DMS153 (cell line): ENCODE data around the gene KLRD1.
A peak's percentile ranks its signal among the peaks of the same experiment; 100 is the strongest.
"Not testable (repeated sequence)": the region's sequence is repeated elsewhere in the genome, so short reads cannot be mapped to it uniquely, and the experiment has no call there.

ENCODE experiments used
- DNase-seq: peaks from one replicate; lab custom pipeline; 2025; lab: John Stamatoyannopoulos, UW

Gene KLRD1

DNA sequence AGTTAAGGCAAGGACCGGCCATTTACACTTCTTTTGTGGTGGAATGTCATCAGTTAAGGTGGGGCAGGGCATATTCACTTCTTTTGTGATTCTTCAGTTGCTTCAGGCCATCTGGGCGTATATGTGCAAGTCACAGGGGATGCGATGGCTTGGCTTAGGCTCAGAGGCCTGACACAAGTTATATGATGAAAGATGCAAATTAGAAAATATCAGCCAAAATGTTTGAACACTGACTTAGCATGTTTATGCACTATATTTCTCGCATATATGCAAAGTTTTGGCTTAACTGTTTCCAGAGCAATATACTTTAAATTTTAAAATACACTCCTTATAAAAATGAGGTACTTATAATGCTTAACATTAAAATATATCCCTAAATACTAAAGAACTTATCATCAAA lies 30.8 kb downstream of the KLRD1 start:
- not testable (repeated sequence) for DNase-seq

DNA sequence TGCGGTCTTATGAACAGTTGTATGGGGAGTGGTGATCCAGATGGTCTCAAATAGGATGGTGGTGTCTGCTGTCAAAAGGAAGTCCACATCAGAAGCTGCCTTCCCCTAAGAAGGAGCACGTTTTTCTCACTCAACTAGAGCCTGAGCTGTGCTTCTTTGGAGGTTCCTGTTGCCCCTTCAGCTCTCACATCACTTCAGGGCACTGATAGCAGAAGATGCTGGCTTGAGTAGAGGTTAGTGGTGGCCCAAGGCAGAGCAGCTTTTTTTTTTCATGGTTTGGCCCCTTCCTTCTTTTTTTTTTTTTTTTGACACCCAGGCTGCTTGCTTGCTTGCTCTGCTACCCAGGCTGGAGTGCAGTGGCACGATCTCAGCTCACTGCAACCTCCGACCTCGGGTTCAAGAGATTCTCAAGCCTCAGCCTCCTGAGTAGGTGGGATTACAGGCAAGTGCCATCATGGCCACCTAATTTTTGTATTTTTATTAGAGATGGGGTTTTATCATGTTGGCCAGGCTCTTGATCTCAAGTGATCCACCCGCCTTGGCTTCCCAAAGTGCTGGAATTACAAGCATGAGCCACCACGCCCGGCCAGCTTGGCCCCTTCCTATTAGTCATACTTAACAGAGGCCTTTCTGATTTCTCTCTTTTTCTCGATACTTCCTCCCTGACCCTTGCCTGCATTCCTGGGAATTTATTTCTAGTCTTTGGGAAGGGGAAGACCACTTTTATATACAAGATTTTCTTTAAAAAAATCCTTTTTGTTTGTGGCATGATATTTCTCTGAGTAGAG lies 31.6 kb downstream of the KLRD1 start:
- DNase-seq: no peak

- not testable (repeated sequence) for DNase-seq
Observed at GRCh38 chr12:10340946-10341345, 33.3 kb downstream of the KLRD1 start.

DNA sequence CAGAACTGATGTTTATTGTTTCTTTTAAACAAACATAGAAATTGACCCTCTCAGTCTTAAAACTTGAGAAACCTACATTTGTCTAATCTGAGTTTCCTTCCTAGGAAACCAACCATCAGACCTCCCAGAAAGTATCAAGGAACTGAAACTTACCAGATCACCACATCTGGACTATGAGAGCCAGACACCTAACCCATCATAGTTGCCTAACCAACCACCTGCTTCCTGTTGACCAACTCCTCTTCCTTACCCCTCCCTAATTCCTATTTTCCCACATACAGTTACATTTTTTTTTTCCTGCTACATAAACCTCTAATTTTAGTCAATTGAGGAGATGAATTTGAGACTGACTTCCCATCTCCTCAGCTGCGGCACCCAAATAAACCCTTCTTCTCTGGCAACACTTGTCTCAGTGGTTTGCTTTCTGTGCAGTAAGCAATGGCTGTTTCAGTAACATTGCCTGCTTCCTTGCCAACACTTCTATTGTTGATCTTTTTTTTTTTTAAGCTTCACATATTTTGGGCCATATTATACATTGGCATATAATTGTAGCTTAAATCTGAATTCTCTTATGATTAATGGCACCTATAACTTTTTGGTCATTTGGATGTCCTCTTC lies 34.3 kb downstream of the KLRD1 start:
- DNase-seq: no peak

- DNase-seq: not testable (repeated sequence)
Observed at GRCh38 chr12:10351457-10351856, 43.8 kb downstream of the KLRD1 start.

- DNase-seq: peak; percentile 42
Observed at GRCh38 chr12:10354071-10354470, 46.4 kb downstream of the KLRD1 start.

- no peak for DNase-seq
Observed at GRCh38 chr12:10354502-10354901, 46.8 kb downstream of the KLRD1 start.

- DNase-seq: no peak
Observed at GRCh38 chr12:10358131-10358530, 50.5 kb downstream of the KLRD1 start.

DNA sequence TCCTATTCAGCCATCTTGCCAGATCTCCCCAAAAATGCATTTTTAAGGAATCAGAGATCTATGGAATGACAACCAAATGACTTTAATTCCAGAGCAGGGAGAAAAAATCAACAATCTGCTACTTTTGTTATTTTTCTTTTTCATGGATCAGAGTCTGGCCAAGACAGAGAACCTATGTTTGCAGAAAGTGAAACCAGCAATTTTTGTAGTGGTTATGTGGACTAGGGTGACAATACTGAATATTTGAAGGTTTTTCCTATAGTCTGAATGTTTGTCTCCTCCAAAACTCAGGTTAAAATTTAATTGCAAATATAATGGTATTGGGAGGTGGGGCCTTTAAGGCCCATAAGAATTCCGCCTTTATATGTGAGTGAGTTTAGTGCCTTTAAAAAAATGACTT lies 51.3 kb downstream of the KLRD1 start:
- DNase-seq: no peak

DNA sequence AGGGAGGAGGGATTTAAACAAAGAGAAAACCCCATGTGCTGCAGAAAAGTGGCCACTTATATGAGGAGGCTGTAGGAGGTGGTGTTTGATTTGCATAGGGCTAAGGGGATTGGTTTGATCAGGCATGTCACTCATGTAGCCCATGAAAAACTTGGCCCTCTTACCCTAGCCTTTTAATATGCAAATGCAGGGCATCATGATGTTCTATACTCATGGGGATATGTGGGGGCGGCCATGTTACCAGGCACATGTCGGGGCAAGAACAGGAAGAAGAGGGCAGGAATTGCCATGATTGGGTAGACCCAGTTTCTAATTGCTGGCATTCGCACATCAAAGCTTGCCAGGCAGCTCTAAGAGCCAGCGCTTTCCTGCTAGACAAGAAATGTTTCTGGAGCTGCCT lies 53.4 kb downstream of the KLRD1 start:
- peak; percentile 94 for DNase-seq

DNA sequence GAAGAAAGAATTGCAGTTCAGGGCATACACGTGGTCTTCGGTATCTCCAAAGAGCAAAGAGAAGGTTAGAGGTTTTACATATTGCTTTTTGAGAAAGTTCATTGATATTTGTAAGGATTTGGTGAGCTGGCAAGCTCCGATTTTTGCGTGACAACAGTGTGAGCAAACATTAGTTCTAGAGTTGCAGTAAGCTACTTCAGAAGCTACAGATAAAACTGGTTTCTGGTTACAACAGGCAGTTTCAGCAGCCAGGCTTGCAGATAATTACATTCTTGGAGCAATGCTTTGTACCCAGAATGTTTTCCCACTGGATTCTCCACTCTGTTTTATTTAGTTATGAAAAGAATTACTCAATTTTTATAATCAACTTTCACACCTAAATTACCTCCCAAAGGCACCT lies 54.0 kb downstream of the KLRD1 start:
- peak; percentile 54 for DNase-seq

DNA sequence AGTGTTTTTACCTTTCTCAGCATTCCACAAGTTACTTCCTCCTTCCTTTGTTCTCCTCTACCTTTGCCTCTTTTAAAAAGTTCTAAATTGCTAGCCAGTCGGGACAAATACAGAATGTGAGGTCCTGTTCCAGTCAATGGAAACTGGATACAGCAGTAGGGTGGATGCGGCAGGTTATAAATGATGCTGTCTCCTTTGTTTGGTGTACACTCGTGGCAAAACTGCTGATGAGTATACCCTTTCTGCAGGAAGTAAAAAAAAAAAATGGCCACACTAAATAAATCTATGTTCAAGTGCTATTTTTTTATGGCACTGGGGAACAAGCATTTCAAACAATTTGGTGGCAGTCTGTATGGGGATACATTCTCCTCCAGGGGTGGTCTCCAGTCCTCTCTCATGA lies 54.7 kb downstream of the KLRD1 start:
- DNase-seq: peak; percentile 58

DNA sequence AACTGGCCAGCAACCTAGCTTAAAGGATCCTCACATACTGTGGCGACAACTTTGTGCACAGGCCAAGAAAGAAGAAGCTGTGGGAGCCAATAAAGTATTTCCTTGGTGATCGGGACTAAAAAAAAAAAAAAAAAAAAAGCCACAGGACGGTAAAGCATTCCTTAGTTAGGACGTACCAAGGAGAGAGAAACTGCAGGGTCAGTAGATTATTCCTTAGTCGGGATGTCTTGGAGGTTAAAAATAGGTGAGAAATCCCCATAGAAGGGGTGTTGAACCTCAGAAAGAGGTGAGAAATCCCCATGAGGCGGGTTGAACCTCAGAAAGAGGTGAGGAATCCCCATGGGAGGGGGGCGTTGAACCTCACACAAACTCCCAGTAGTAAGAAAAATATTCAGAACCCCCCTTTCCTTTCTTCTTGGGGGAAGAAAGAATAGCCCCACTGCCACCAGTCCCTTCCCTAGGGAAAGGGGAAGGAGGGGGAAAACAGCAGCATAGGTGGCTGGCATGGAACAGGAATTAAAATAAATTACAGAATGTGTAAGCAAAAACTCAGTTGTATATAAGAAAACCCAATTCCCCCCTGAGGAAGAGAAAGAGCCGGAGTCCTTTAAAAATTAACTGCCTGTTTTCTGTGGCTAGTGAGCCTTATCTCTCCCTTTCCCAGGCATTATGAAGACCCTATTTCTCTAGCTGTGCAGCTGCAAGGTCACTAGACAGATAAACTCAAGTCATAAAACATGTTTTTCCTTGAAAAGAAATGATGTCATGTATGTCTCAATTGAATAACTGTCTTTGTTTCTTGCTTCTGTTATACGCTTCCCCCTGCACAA lies 55.4 kb downstream of the KLRD1 start:
- no peak for DNase-seq

DNA sequence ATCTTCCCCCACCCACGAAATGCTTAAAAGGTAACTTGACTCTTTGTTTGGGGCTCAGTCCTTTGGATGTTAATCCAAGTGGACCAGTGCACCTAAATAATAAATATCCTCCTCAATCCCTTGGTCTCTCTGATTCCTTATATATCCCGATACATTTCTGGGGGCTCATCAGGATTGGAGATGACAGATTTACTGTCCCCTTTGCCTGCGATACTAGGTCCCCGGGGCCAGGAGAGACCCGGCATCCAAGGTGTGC lies 55.9 kb downstream of the KLRD1 start:
- DNase-seq: peak; percentile 30

DNA sequence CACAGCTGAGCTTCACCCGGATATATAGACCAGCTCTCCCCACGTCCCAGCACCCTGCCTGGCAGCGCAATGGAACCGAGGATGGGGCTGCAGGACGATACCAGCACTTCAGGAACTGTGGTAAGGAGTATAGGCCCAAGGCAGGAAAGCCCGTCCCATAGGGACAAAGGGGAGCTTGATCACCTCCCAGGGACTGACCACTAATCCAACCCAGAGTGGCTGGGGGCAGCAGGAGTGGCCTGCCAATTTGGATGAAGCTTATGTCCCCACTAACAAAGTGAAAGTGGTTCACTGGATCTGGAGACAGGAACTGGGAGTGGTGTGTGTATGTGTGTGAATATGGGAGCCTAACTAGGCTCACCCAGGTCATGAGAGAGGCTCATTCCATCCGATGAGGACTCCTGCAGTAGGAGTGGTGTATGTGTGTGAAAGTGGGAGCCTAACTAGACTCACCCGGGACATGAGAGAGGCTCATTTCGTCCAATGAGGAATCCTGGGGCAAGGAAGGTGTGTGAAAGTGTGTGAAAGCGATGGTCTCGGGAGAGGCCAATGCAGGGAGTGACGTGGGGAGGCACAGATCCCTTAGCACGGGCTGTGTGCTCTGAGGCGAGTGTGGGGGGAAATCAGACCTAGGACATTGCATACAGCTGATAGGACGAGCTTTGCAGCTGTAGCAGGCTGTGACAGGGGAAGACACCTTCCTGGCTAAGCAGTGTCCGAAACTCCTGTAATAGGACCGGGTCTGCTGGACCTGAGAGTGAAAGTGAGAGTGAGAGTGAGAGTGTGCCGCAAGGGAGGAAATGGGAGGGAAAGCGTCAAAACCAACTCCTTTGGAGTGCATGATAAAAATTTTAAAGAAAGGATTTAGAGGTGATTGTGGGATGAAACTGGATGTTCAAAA lies 56.5 kb downstream of the KLRD1 start:
- peak; percentile 60 for DNase-seq

DNA sequence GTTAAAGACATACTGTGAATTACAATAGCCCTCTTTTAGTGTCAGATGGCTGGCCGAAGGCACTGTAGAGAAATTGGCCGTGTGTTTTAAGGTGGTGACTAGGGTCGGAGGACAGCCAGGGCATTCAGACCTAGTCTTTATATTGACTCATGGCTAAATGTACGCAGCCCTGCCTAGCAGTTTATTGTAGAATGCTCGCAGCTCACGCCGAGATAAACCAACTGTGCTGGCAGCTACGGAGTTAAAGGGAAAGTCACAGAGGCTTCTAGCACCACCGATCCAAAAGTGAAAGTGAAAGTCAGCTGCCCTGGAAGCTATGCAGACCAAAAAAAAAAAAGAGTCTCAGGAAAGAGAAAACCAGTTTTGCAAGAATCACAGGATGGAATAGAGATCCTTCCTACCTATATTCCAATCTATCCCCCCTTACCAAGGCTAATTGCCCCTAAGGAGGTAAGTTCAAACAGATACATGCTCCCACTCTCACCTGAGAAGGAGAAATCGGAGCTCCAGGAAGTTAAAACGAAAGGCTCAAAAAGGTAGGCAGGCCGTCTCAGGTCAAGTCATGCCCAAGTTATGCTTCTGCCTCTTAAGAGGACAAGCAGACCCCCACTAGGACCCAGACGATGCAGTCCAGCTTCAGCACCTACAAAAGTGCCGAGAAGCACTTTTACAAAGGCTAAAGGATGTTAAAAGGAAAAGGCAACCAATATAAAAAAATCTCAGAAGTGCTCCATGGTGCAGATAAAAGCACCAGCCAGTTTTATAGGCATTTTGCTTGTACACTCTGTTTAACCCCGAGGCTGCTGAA lies 57.3 kb downstream of the KLRD1 start:
- DNase-seq: peak; percentile 83

- peak; percentile 42 for DNase-seq
Observed at GRCh38 chr12:10365696-10366405, 58.2 kb downstream of the KLRD1 start.

- DNase-seq: peak; percentile 5
Observed at GRCh38 chr12:10366875-10367274, 59.2 kb downstream of the KLRD1 start.

GRCh38 chr12:10367714-10368113 lies 60.0 kb downstream of the KLRD1 start:
- not testable (repeated sequence) for DNase-seq
